HepG2 (cell line): Measurements from ENCODE around the gene TMEM154. TPM values are rescaled to one million over a fixed set of nuclear protein-coding genes. Genes with fewer than 3 reads are reported as not detected.

Experiments used
- CBX2 ChIP-seq, 2 experiments: fragments of 200-600 bp in 1 of 2; sonication (generic); formaldehyde crosslinking in 1 of 2; IDR thresholded peaks; 2 replicates each; pipeline versions ENCODE4 v1.7.0 to v1.8.1; 2018 to 2022; ENCODE audit warnings: low read depth in 2 of 2, low read length in 1 of 2, mild to moderate bottlenecking in 1 of 2, missing genetic modification reagents in 1 of 2
- MATR3 ChIP-seq: sonication (generic); formaldehyde crosslinking; IDR thresholded peaks from 2 replicates; pipeline ENCODE4 v1.4.0; 2020; ENCODE audit warnings: missing genetic modification reagents
- ZNF142 ChIP-seq: sonication (generic); formaldehyde crosslinking; IDR thresholded peaks from 2 replicates; pipeline ENCODE4 v1.4.0; 2020; ENCODE audit warnings: missing genetic modification reagents
- ZNF687 ChIP-seq: sonication (generic); formaldehyde crosslinking; IDR thresholded peaks from 2 replicates; pipeline ENCODE4 v1.5.1; 2020; ENCODE audit warnings: mild to moderate bottlenecking, missing genetic modification reagents, moderate library complexity
- polyA plus RNA-seq, 8 experiments: library from polyadenylated mRNA; depleted of rRNA in 3 of 8; stranded (reverse) in 7 of 8; unstranded in 1 of 8; fragments of >200 nt; fragmentation: Illumina TruSeq in 4 of 8; extraction: Trizol in 4 of 8; gene quantifications; 2 replicates each; pipeline versions ENCODE4 v1.2.1 to v1.2.3, GENCODE V29; 2011 to 2016; ENCODE audit warnings: low read depth in 4 of 8, missing spikeins in 1 of 8, mixed read lengths in 1 of 8; ENCODE audit not compliant: insufficient read depth in 1 of 8
- total RNA-seq, 5 experiments: library from RNA; depleted of rRNA; stranded (reverse); fragments of >200 nt; fragmentation: Illumina TruSeq; extraction: Trizol; gene quantifications; 2 replicates each; pipeline ENCODE4 v1.2.3, GENCODE V29; 2016; ENCODE audit warnings: low read depth in 1 of 5

Gene TMEM154
- total and polyA plus RNA-seq, 2 of the 13 experiments (the other 11 are each of a cell fraction or from before 2014, with no cell fraction given), result 0.03 TPM; not detected in 1

GRCh38 chr4:152679414-152680281, at the start of gene TMEM154 (continued):
- TF ChIP-seq ZNF142 (no peak), CBX2 (IDR thresholded peaks at IDR 0.05; ENCODE audit: low read depth, low read length) (0 out of 2 replicates have a peak, but pooled peaks have one; percentile 47), CBX2 (CRISPR knock-in tag; IDR thresholded peaks at IDR 0.05; ENCODE audit: low read depth) (no peak), ZNF687 (CRISPR knock-in tag) (peak; percentile 39), MATR3 (CRISPR knock-in tag) (no peak)
